Measurements from ENCODE around the gene HOXA10.

HOXA10 gene

GRCh38 chr7:27203365-27203953, 29.3 kb upstream of the HOXA10 start:
- no peak for DNase-seq

- no peak for DNase-seq
These were observed 28.7 kb upstream of the HOXA10 start for GRCh38 chr7:27202862-27203134.

GRCh38 chr7:27202018-27202861, 28.1 kb upstream of the HOXA10 start:
- no peak for DNase-seq

GRCh38 chr7:27201580-27202017, 27.5 kb upstream of the HOXA10 start:
- no peak for DNase-seq

GRCh38 chr7:27200761-27201579, 26.9 kb upstream of the HOXA10 start:
- DNase-seq, result no peak

GRCh38 chr7:27199849-27200760, 26.0 kb upstream of the HOXA10 start, which contains the start of gene HOXA13:
HOXA13 (minus strand) TSS chr7:27200091; CDS start chr7:27200077, 14 bp downstream.
- no peak for DNase-seq

GRCh38 chr7:27198871-27199801, 25.0 kb upstream of the HOXA10 start:
- no peak for DNase-seq

- DNase-seq, result no peak
These were observed 24.2 kb upstream of the HOXA10 start for GRCh38 chr7:27198138-27198841.

- no peak for DNase-seq
These were observed 23.3 kb upstream of the HOXA10 start for GRCh38 chr7:27197137-27198042.

- DNase-seq, result no peak
These were observed 22.2 kb upstream of the HOXA10 start for GRCh38 chr7:27196287-27196767.

- no peak for DNase-seq
These were observed 20.7 kb upstream of the HOXA10 start for GRCh38 chr7:27194686-27195379.

- DNase-seq, result no peak
These were observed 19.9 kb upstream of the HOXA10 start for GRCh38 chr7:27194002-27194352.

- DNase-seq, result no peak
These were observed 19.3 kb upstream of the HOXA10 start for GRCh38 chr7:27193335-27194001.

GRCh38 chr7:27192546-27193334, 18.6 kb upstream of the HOXA10 start:
- no peak for DNase-seq

- DNase-seq, result no peak
These were observed 17.9 kb upstream of the HOXA10 start for GRCh38 chr7:27191833-27192545.

GRCh38 chr7:27191161-27191731, 17.1 kb upstream of the HOXA10 start:
- no peak for DNase-seq
